OCI-LY3 (cell line): ENCODE results near the gene GPR139.

Experiments used
- EZH2phosphoT487 ChIP-seq: fragments of 200-600 bp; shearing (Covaris generic); IDR thresholded peaks from 2 replicates; pipeline ENCODE4 v1.6.1; 2018; ENCODE audit warnings: antibody characterized with exemption, mixed run types, low read depth
- TF ChIP-seq, protein P1 (sequence below): fragments of 200-600, 300-600 bp; sonication (generic); IDR thresholded peaks from 2 replicates; pipeline ENCODE4 v1.5.1; 2014; ENCODE audit warnings: antibody characterized with exemption, low read length, low read depth

DNA sequence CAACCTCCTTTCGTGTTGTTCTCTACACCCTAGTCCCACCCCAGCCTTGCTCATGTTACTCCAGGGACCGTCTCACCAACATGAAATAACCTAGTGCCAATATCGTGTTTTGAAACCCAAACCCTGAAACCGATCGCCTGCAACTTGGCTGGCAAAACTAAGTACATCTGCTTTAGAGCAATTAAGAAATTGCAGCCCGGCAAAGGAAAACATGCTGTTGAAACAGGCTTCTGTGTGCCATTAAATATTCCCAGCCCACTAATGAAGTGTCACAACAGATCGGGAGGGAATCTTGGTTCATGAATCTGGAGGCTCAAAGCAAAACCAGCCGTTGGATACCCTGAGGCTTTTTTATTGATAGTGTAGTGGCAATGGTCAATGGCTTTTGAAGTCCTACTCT lies 48.3 kb upstream of the GPR139 start:
- TF ChIP-seq, protein P1, sequence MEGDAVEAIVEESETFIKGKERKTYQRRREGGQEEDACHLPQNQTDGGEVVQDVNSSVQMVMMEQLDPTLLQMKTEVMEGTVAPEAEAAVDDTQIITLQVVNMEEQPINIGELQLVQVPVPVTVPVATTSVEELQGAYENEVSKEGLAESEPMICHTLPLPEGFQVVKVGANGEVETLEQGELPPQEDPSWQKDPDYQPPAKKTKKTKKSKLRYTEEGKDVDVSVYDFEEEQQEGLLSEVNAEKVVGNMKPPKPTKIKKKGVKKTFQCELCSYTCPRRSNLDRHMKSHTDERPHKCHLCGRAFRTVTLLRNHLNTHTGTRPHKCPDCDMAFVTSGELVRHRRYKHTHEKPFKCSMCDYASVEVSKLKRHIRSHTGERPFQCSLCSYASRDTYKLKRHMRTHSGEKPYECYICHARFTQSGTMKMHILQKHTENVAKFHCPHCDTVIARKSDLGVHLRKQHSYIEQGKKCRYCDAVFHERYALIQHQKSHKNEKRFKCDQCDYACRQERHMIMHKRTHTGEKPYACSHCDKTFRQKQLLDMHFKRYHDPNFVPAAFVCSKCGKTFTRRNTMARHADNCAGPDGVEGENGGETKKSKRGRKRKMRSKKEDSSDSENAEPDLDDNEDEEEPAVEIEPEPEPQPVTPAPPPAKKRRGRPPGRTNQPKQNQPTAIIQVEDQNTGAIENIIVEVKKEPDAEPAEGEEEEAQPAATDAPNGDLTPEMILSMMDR, result no peak
- TF ChIP-seq EZH2phosphoT487, result no peak
